Hindlimb muscle (tissue), 1 donor: ENCODE measurements around the gene LY86. TPM values are rescaled to one million over a fixed set of nuclear protein-coding genes. Genes with fewer than 3 reads are reported as not detected.
A peak's percentile ranks its signal among the peaks of the same experiment; 100 is the strongest.

Source experiments
- DNase-seq: peaks from one replicate; pipeline ENCODE4 v3.0.0-alpha.2; 2013
- polyA plus RNA-seq: library from polyadenylated mRNA; unstranded; fragments of 120-200 nt; gene quantifications from one replicate; pipeline ENCODE4 v1.2.1, GENCODE V29; 2013; ENCODE audit not compliant: insufficient read length

The LY86 gene
- polyA plus RNA-seq, 1 donor = 3.3 TPM

DNA sequence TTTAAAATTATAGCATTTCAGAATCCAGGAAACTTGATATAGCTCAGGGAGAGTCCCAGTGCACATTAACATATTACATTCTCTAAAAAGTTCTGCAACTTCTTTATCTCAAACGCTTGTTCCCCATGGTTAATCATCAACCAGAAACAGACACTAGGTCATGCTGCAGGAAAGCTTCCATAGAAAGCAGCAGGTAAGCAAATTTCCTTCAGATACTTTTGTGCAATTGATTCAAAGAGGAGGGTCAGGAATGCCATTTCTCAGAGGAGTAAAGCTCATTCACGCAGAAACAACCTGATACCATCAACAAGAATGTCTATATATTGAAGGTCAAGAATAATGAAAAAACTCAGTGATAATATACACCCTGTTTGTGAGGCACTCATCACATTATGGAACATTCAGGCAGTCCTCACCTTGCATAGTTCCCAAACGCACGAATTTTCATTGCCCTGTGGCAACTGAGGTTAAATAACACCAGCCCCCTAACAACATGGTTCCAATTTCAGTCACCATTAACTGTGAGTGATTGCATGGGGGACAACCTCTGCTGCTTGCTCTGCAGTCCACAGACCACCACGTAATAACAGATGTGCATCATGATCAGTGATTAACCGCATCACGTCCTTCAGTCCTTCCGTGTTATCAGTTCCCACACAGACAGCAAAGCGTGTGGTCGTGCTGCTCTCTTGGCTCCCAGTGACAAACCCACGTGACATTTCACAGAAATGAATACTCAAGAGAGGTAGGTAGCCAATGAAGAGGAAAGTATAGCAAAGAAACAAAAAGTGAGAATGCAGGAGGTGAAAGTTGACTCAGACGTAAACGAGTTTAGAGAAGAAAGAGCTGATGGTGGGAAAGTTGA lies 95.7 kb downstream of the LY86 start:
- no peak for DNase-seq

GRCh38 chr6:6685249-6686040 lies 96.9 kb downstream of the LY86 start:
- DNase-seq = no peak

GRCh38 chr6:6686176-6686575 lies 97.7 kb downstream of the LY86 start:
- no peak for DNase-seq

DNA sequence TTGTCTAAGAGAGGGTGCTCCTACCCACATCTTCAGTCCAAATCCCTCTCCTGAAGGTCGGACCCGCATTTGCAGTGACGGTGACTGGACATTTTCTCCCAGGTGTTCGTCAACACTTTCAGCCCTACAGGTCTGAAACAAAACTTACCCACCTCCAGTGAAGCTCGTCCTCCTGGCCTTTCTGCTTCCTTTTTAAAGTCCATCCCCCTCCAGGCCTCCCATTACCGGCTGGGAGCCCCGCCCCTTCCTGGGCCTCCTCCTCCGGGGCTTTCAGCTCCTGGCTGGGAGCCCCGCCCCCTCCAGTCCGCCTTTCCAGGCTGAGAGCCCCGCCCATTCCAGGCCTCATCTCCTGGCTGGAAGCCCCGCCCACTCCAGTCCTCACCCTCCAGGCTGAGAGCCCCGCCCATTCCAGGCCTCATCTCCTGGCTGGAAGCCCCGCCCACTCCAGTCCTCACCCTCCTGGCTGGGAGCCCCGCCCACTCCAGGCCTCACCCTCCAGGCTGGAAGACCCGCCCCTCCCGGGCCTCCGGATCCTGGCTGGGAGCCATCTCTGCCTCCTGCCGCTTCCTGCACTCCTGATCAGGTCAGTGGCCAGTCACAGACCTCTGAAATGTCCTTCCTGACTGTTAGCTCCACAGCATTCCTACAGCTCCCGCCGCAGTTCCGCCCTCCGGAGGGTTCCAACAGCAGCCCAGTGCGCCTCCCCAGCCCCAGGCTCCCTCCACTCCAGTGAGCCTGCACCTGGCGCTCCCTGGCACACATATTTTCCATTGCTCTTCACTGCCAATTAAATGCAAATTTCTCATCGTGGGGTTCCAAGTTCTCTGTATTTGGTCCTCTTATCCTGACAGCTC lies 98.5 kb downstream of the LY86 start:
- DNase-seq = no peak

- no peak for DNase-seq
Observed at GRCh38 chr6:6688283-6688682, 99.8 kb downstream of the LY86 start.

- DNase-seq = no peak
Observed at GRCh38 chr6:6688951-6689350, 100.4 kb downstream of the LY86 start.

GRCh38 chr6:6689400-6690143 lies 101.1 kb downstream of the LY86 start:
- no peak for DNase-seq

GRCh38 chr6:6690144-6690483 lies 101.6 kb downstream of the LY86 start:
- no peak for DNase-seq

DNA sequence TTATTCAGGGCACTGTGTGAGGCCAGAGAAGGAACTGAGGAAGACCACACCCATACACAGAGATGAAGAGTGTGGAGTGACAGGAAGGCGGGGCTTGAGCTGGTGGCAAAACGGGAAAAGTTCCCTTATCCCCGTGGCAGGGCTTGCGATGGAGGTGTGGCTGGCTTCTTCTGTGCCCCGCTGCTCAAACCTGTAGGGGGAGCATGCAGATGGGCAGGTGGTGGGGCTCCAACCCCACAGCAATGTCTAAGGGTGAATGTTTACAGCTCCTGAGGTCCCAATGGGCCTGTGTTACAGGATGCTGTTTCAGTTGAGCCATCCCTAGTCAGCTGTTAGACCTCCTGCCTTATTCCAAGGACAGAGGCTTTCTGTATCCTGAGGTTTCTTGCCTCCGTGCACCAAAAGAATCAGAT lies 105.9 kb downstream of the LY86 start:
- no peak for DNase-seq

- no peak for DNase-seq
Observed at GRCh38 chr6:6694825-6695624, 106.5 kb downstream of the LY86 start.

DNA sequence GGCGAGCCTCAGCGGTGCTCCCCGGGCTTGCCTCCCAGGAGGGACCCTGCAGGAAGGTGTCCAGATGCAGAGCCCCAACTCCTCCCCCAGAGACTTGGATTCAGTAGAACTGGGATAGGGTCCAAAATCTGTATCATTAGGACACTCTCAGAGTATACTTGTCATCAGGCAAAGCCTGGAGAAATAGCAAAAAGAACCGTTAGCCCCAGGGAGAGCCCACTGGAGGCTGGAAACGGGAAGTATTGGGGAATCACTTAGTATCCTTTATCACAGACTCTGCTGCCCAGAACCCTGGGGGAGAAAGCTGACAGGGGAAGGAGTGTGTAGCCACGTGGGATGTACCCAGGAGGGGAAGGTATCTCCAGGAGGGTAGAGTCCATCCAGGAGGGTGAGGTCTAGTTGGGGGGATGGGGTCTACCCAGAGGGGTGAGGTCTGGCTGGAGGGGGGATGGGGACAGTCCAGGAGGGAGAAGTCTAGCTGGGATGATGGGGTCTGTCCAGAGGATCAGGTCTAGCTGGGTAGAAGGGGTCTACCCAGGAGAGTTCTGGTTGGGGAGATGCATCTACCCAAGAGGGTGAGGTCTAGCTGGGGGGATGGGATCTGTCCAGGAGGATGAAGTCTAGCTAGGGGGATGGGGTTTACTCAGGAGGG lies 107.2 kb downstream of the LY86 start:
- DNase-seq = no peak

- no peak for DNase-seq
Observed at GRCh38 chr6:6696867-6697531, 108.5 kb downstream of the LY86 start.

DNA sequence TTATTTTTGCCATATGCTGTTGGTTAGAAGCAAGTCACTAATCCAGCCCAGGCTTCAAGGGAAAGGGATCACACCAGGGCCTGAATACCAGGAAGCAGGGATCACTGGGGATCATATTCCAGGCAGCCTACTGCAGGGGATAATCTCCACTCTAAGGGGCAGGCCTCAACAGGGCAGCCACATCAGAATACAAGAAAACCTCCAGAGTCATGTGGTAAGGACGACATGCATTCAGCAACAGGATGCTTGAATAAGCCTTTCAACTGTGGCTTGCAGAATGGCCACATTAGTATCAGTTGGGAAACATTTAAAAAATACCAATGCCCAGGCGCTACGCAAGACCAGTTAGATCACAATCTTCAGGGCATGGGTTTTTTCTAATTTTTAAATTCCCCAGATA lies 109.1 kb downstream of the LY86 start:
- no peak for DNase-seq

GRCh38 chr6:6699741-6700367 lies 111.3 kb downstream of the LY86 start:
- peak; percentile 79 for DNase-seq

- no peak for DNase-seq
Observed at GRCh38 chr6:6700407-6701270, 112.1 kb downstream of the LY86 start.

DNA sequence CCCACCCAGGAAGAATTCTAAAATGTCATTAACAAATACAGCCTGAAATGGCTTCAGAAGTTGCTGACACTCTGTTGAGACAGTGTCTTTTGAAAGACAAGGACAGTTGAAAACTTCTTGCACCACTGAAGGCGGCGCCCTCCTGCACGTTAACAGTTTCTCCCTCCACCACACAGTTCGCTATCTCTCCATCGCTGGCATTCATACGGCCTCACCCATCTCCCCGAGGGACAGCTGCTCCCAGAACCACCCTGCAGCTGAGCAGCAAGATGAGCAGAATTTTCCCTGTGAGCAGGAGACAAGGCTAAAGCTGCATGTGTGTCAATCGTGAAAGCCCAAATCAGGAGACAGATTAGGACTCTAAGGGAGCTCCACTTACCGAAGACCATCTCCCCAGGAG lies 113.3 kb downstream of the LY86 start:
- no peak for DNase-seq

DNA sequence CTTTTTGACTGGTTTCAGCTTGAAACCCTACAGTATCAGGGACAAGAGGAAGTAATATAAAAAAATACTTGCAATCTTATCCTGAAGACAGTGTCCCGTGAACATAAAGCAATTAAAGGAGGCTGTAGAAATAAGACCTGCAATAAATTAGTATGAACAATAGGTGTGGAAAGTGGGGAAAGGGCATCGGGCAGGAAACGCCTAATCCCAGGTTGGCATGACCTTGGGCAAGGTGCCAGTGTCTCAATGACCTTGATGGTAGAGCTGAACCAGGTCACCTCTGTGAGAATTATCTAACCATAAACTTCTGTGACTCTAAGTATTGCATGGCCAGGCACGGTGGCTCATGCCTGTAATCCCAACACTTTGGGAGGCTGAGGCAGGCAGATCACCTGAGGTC lies 115.2 kb downstream of the LY86 start:
- DNase-seq = no peak
